ENCODE data around the gene PDE10A.

Gene PDE10A

GRCh38 chr6:165653607-165654006 lies 9.4 kb downstream of the PDE10A start:
- DNase-seq = no peak

GRCh38 chr6:165653196-165653595 lies 9.8 kb downstream of the PDE10A start:
- DNase-seq = no peak

- no peak for DNase-seq
Measured at GRCh38 chr6:165652766-165653165, 10.3 kb downstream of the PDE10A start.

- no peak for DNase-seq
Measured at GRCh38 chr6:165649166-165650137, 13.6 kb downstream of the PDE10A start.

- no peak for DNase-seq
Measured at GRCh38 chr6:165647041-165647440, 16.0 kb downstream of the PDE10A start.

GRCh38 chr6:165645919-165646318 lies 17.1 kb downstream of the PDE10A start:
- no peak for DNase-seq

GRCh38 chr6:165644586-165645266 lies 18.3 kb downstream of the PDE10A start:
- DNase-seq = no peak

- no peak for DNase-seq
Measured at GRCh38 chr6:165643015-165643414, 20.0 kb downstream of the PDE10A start.

GRCh38 chr6:165641672-165642156 lies 21.3 kb downstream of the PDE10A start:
- DNase-seq = no peak

- no peak for DNase-seq
Measured at GRCh38 chr6:165640806-165641205, 22.2 kb downstream of the PDE10A start.

- no peak for DNase-seq
Measured at GRCh38 chr6:165638530-165638929, 24.5 kb downstream of the PDE10A start.

- DNase-seq = no peak
Measured at GRCh38 chr6:165637586-165637985, 25.5 kb downstream of the PDE10A start.

- DNase-seq = no peak
Measured at GRCh38 chr6:165636402-165637048, 26.5 kb downstream of the PDE10A start.

GRCh38 chr6:165635965-165636364 lies 27.1 kb downstream of the PDE10A start:
- DNase-seq = no peak

GRCh38 chr6:165634101-165634880 lies 28.8 kb downstream of the PDE10A start:
- no peak for DNase-seq

- DNase-seq = no peak
Measured at GRCh38 chr6:165632194-165632593, 30.8 kb downstream of the PDE10A start.

- no peak for DNase-seq
Measured at GRCh38 chr6:165630544-165630953, 32.5 kb downstream of the PDE10A start.

- DNase-seq = no peak
Measured at GRCh38 chr6:165628955-165629354, 34.1 kb downstream of the PDE10A start.

- DNase-seq = no peak
Measured at GRCh38 chr6:165627366-165627765, 35.7 kb downstream of the PDE10A start.

- no peak for DNase-seq
Measured at GRCh38 chr6:165626711-165627110, 36.3 kb downstream of the PDE10A start.

GRCh38 chr6:165624871-165625639 lies 38.0 kb downstream of the PDE10A start:
- no peak for DNase-seq

- no peak for DNase-seq
Measured at GRCh38 chr6:165621940-165622339, 41.1 kb downstream of the PDE10A start.

Data from stimulated activated naive CD4-positive, alpha-beta T cell (primary cell).